SU-DHL-6 (cell line): ENCODE data around the gene PTPRG.

Source experiments
- H2AFZ ChIP-seq: fragments of 200-600 bp; sonication (generic); 2 replicates; pipeline ENCODE4 v1.6.1; 2014; ENCODE audit warnings: low read depth, mild to moderate bottlenecking, moderate library complexity, mixed read lengths, antibody characterized with exemption, low read length; ENCODE audit not compliant: severe bottlenecking
- H3F3A ChIP-seq: fragments of 200-600 bp; shearing (Covaris generic); 2 replicates; pipeline ENCODE4 v1.6.0; 2016; ENCODE audit warnings: antibody characterized with exemption, mild to moderate bottlenecking; ENCODE audit not compliant: insufficient read depth
- H3K27ac ChIP-seq: fragments of 200-600 bp; sonication (generic); 2 replicates; pipeline ENCODE4 v1.5.1; 2016; ENCODE audit warnings: low read depth, mild to moderate bottlenecking, low read length, moderate library complexity, mixed read lengths
- H3K27me3 ChIP-seq: fragments of 200-600 bp; sonication (generic), shearing (Covaris generic); 2 replicates; pipeline ENCODE4 v1.6.0; 2014; ENCODE audit warnings: mild to moderate bottlenecking, low read length
- H3K36me3 ChIP-seq: fragments of 200-600 bp; sonication (generic); 2 replicates; pipeline ENCODE4 v1.6.1; 2014; ENCODE audit warnings: mild to moderate bottlenecking, low read length, mixed read lengths
- H3K4me2 ChIP-seq: fragments of 300-600, 200-600 bp; shearing (Covaris generic), sonication (generic); 2 replicates; pipeline ENCODE4 v1.6.0; 2014; ENCODE audit warnings: low read length, low read depth, mild to moderate bottlenecking; ENCODE audit not compliant: poor library complexity, severe bottlenecking
- H3K4me3 ChIP-seq: fragments of 200-600 bp; sonication (generic); 2 replicates; pipeline ENCODE4 v1.5.1; 2014; ENCODE audit warnings: antibody characterized with exemption, low read length, mild to moderate bottlenecking, mixed read lengths; ENCODE audit not compliant: insufficient read depth, poor library complexity, severe bottlenecking
- H3K79me2 ChIP-seq: fragments of 200-600 bp; sonication (generic); 2 replicates; pipeline ENCODE4 v1.6.1; 2014; ENCODE audit warnings: mild to moderate bottlenecking, low read length, moderate library complexity; ENCODE audit not compliant: insufficient read depth
- H3K9ac ChIP-seq: fragments of 200-600 bp; sonication (generic); 2 replicates; pipeline ENCODE4 v1.7.0; 2014; ENCODE audit warnings: mild to moderate bottlenecking, low read length
- H3K9me2 ChIP-seq: fragments of 200-600 bp; sonication (generic); replicated peaks from 2 replicates; pipeline ENCODE4 v1.6.1; 2014; ENCODE audit warnings: low read length; ENCODE audit not compliant: insufficient read depth
- H3K9me3 ChIP-seq: fragments of 200-600 bp; sonication (generic); 2 replicates; pipeline ENCODE4 v1.6.1; 2014; ENCODE audit warnings: low read length, mixed read lengths; ENCODE audit not compliant: insufficient read depth
- H4K20me1 ChIP-seq: fragments of 200-600 bp; sonication (generic); 2 replicates; pipeline ENCODE4 v1.6.1; 2014; ENCODE audit warnings: low read depth, mild to moderate bottlenecking, antibody characterized with exemption, low read length, moderate library complexity, mixed read lengths
- EZH2phosphoT487 ChIP-seq: fragments of 200-600 bp; sonication (generic), shearing (Covaris generic); conservative IDR thresholded peaks from 2 replicates; pipeline ENCODE4 v1.6.1; 2018; ENCODE audit warnings: mild to moderate bottlenecking, antibody characterized with exemption, low read length, moderate library complexity, mixed read lengths
- TF ChIP-seq, protein P1 (sequence below): fragments of 200-600 bp; sonication (generic); IDR thresholded peaks from one replicate; pipeline ENCODE4 v1.5.1; 2017; ENCODE audit warnings: antibody characterized with exemption, mild to moderate bottlenecking, low read length, moderate library complexity; ENCODE audit not compliant: insufficient read depth, poor library complexity, severe bottlenecking

Gene PTPRG

DNA sequence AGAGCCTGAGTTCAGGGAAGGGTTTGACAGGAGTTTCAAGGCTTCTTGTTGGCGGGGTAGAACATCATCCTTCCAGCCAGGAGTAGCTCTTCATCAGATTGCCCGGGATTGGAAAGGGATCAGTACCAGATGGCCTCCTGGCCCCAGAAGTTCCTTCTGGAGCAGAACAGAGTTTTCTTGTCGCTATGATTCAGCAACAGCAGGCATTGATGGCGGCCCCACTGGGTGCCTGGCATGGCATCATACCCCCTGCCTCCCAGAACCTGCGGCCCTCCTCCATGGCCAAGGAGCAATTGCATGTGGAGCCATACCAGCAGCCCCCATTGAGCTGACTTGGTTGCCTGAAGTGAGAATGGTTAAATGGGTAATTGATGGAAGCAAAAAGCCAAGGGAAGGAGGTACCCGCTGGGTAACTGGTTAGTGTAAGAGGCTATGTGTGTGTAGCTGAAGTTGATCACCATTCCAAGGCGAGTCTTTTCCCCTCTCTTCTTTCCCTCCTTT lies 305.6 kb downstream of the PTPRG start:
- Histone ChIP-seq H3K27ac (no peak overlapping the region), H3K79me2 (no peaks in the 10 kb centered on the region), H4K20me1 (no peaks in the 10 kb centered on the region), H3K4me3 (no peak overlapping the region), H2AFZ (no peak overlapping the region), H3K4me2 (no peak overlapping the region), H3K27me3 (no peaks in the 10 kb centered on the region), H3F3A (no peaks in the 10 kb centered on the region), H3K9ac (no peak overlapping the region), H3K9me2 (no peaks in the 10 kb centered on the region), H3K9me3 (no peaks in the 10 kb centered on the region), H3K36me3 (no peaks in the 10 kb centered on the region)
- TF ChIP-seq EZH2phosphoT487, result no peak
- TF ChIP-seq, protein P1, sequence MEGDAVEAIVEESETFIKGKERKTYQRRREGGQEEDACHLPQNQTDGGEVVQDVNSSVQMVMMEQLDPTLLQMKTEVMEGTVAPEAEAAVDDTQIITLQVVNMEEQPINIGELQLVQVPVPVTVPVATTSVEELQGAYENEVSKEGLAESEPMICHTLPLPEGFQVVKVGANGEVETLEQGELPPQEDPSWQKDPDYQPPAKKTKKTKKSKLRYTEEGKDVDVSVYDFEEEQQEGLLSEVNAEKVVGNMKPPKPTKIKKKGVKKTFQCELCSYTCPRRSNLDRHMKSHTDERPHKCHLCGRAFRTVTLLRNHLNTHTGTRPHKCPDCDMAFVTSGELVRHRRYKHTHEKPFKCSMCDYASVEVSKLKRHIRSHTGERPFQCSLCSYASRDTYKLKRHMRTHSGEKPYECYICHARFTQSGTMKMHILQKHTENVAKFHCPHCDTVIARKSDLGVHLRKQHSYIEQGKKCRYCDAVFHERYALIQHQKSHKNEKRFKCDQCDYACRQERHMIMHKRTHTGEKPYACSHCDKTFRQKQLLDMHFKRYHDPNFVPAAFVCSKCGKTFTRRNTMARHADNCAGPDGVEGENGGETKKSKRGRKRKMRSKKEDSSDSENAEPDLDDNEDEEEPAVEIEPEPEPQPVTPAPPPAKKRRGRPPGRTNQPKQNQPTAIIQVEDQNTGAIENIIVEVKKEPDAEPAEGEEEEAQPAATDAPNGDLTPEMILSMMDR, result no peak

- Histone ChIP-seq H3K9me2 (no peaks in the 10 kb centered on the region), H2AFZ (no peak overlapping the region), H3F3A (no peaks in the 10 kb centered on the region), H3K27ac (no peak overlapping the region), H3K36me3 (no peaks in the 10 kb centered on the region), H4K20me1 (no peaks in the 10 kb centered on the region), H3K4me2 (no peak overlapping the region), H3K27me3 (no peaks in the 10 kb centered on the region), H3K9ac (no peak overlapping the region), H3K4me3 (no peak overlapping the region), H3K9me3 (no peaks in the 10 kb centered on the region), H3K79me2 (no peaks in the 10 kb centered on the region)
- TF ChIP-seq, protein P1, result no peak
- TF ChIP-seq EZH2phosphoT487, result no peak
Observed at GRCh38 chr3:61868499-61868898, 307.1 kb downstream of the PTPRG start.

DNA sequence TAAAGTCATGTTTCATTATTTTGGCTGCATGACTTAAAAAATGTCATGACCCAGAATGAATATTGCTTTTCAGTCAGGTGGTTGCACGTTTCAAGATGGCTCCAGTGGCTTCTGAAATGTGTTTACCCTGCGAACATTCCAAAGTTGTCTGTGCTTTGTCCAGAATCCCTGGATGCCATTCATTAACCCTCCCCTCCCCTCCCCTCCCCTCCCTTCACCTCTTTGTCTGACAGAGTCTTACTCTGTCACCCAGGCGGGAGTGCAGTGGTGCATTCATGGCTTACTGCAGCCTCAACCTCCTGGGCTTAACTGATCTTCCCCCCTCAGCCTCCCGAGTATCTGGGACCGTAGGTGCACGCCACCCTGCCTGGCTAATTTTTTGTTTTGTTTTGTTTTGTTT lies 308.0 kb downstream of the PTPRG start:
- H3K9me2 ChIP-seq, result no peaks in the 10 kb centered on the region
- H4K20me1 ChIP-seq, result no peaks in the 10 kb centered on the region
- no peaks in the 10 kb centered on the region for H3K9me3 ChIP-seq
- H3K27ac ChIP-seq, result no peak overlapping the region
- no peak overlapping the region for H3K4me3 ChIP-seq
- H3K79me2 ChIP-seq, result no peaks in the 10 kb centered on the region
- H3F3A ChIP-seq, result no peaks in the 10 kb centered on the region
- no peak overlapping the region for H2AFZ ChIP-seq
- H3K4me2 ChIP-seq, result no peak overlapping the region
- no peak overlapping the region for H3K9ac ChIP-seq
- TF ChIP-seq, protein P1, result no peak
- no peak for TF ChIP-seq EZH2phosphoT487
- H3K36me3 ChIP-seq, result no peaks in the 10 kb centered on the region
- H3K27me3 ChIP-seq, result no peaks in the 10 kb centered on the region
